ENCODE measurements around the gene FNDC3B. TPM values are rescaled to one million over a fixed set of nuclear protein-coding genes. Genes with fewer than 3 reads are reported as not detected.
A peak's percentile ranks its signal among the peaks of the same experiment; 100 is the strongest.
"Not testable (repeated sequence)": the region's sequence is repeated elsewhere in the genome, so short reads cannot be mapped to it uniquely, and the experiment has no call there.

Gene FNDC3B
- 10 to 100 TPM; 12.0 to 17.7 TPM for total RNA-seq

- peaks cover 48% of the 10 kb centered on the region for H3K4me1 Mint-ChIP-seq (ENCODE audit: low read depth)
- H3K36me3 Mint-ChIP-seq (ENCODE audit: insufficient read depth in 2 of 2) = peaks cover 3 to 4% of the 10 kb centered on the region in 2 donors
- ATAC-seq (replicated peaks in 1 of 2) (peak; percentile 91 to 95), DNase-seq (peak; percentile 92 to 94)
- H3K4me3 Mint-ChIP-seq = peak within 1 kb of the TSS; percentile 97
- H3K27ac Mint-ChIP-seq = peak within 1 kb of the TSS; percentile 97
- H3K9me3 Mint-ChIP-seq = no peaks in the 10 kb centered on the region
- no peaks in the 10 kb centered on the region for H3K27me3 Mint-ChIP-seq (ENCODE audit: low read depth)
These were observed at the start of gene FNDC3B for GRCh38 chr3:172039436-172040077. FNDC3B (plus strand) TSS chr3:172039578; CDS start chr3:172112480, 72,902 bp downstream.

- H3K9me3 Mint-ChIP-seq; H3K27me3 Mint-ChIP-seq (ENCODE audit: low read depth); H3K36me3 Mint-ChIP-seq (ENCODE audit: insufficient read depth in 2 of 2); DNase-seq; H3K4me3 Mint-ChIP-seq; H3K4me1 Mint-ChIP-seq (ENCODE audit: low read depth); ATAC-seq (replicated peaks in 1 of 2); H3K27ac Mint-ChIP-seq: not testable (repeated sequence)
These were observed 49.1 kb upstream of the FNDC3B start for GRCh38 chr3:171990239-171990638.

GRCh38 chr3:171991166-171991565, 48.2 kb upstream of the FNDC3B start:
- no peak for DNase-seq
- Mint-ChIP-seq H3K27ac (no peak overlapping the region), H3K4me3 (no peak overlapping the region), H3K27me3 (ENCODE audit: low read depth) (no peaks in the 10 kb centered on the region), H3K36me3 (ENCODE audit: insufficient read depth in 2 of 2) (peaks cover 0 to 3% of the 10 kb centered on the region in 2 donors), H3K4me1 (ENCODE audit: low read depth) (peaks cover 7% of the 10 kb centered on the region), H3K9me3 (peaks cover 2 to 4% of the 10 kb centered on the region in 2 donors)
- no peak for ATAC-seq (replicated peaks in 1 of 2)

- DNase-seq (no peak), ATAC-seq (replicated peaks in 1 of 2) (no peak)
- H3K36me3 Mint-ChIP-seq (ENCODE audit: insufficient read depth in 2 of 2) = peaks cover 0 to 4% of the 10 kb centered on the region in 2 donors
- no peak overlapping the region for H3K27ac Mint-ChIP-seq
- H3K4me3 Mint-ChIP-seq = no peak overlapping the region
- H3K9me3 Mint-ChIP-seq = peaks cover 2 to 6% of the 10 kb centered on the region in 2 donors
- no peaks in the 10 kb centered on the region for H3K27me3 Mint-ChIP-seq (ENCODE audit: low read depth)
- no peaks in the 10 kb centered on the region for H3K4me1 Mint-ChIP-seq (ENCODE audit: low read depth)
These were observed 44.5 kb upstream of the FNDC3B start for GRCh38 chr3:171994646-171995428.

GRCh38 chr3:171995486-171995885, 43.9 kb upstream of the FNDC3B start:
- Mint-ChIP-seq H3K4me1 (ENCODE audit: low read depth) (no peaks in the 10 kb centered on the region), H3K4me3 (no peak overlapping the region), H3K27ac (no peak overlapping the region), H3K36me3 (ENCODE audit: insufficient read depth in 2 of 2) (peaks cover 0 to 2% of the 10 kb centered on the region in 2 donors), H3K9me3 (peaks cover 0 to 2% of the 10 kb centered on the region in 2 donors), H3K27me3 (ENCODE audit: low read depth) (no peaks in the 10 kb centered on the region)
- no peak for ATAC-seq (replicated peaks in 1 of 2)
- no peak for DNase-seq

GRCh38 chr3:171996178-171996817, 43.1 kb upstream of the FNDC3B start:
- H3K27ac Mint-ChIP-seq = peak overlapping the region; percentile 85

GRCh38 chr3:171998731-171999130, 40.6 kb upstream of the FNDC3B start:
- not testable (repeated sequence) for DNase-seq; H3K9me3 Mint-ChIP-seq; H3K36me3 Mint-ChIP-seq (ENCODE audit: insufficient read depth in 2 of 2); ATAC-seq (replicated peaks in 1 of 2); H3K27ac Mint-ChIP-seq; H3K4me3 Mint-ChIP-seq; H3K27me3 Mint-ChIP-seq (ENCODE audit: low read depth); H3K4me1 Mint-ChIP-seq (ENCODE audit: low read depth)

More at GRCh38 chr3:171996178-171996817, 43.1 kb upstream of the FNDC3B start:
- Mint-ChIP-seq H3K4me3 (peak overlapping the region in 1 of 2 donors; percentile 7), H3K36me3 (ENCODE audit: insufficient read depth in 2 of 2) (peaks cover 0 to 2% of the 10 kb centered on the region in 2 donors), H3K4me1 (ENCODE audit: low read depth) (no peaks in the 10 kb centered on the region), H3K9me3 (peaks cover 0 to 2% of the 10 kb centered on the region in 2 donors), H3K27me3 (ENCODE audit: low read depth) (no peaks in the 10 kb centered on the region)
- ATAC-seq (replicated peaks in 1 of 2) = no peak
- no peak for DNase-seq

- not testable (repeated sequence) for H3K4me1 Mint-ChIP-seq (ENCODE audit: low read depth); DNase-seq; H3K4me3 Mint-ChIP-seq; ATAC-seq (replicated peaks in 1 of 2); H3K27ac Mint-ChIP-seq; H3K36me3 Mint-ChIP-seq (ENCODE audit: insufficient read depth in 2 of 2); H3K27me3 Mint-ChIP-seq (ENCODE audit: low read depth); H3K9me3 Mint-ChIP-seq
These were observed 37.8 kb upstream of the FNDC3B start for GRCh38 chr3:172001616-172002015.

- Mint-ChIP-seq H3K27me3 (ENCODE audit: low read depth) (no peaks in the 10 kb centered on the region), H3K27ac (no peak overlapping the region), H3K4me3 (no peak overlapping the region), H3K4me1 (ENCODE audit: low read depth) (no peaks in the 10 kb centered on the region), H3K36me3 (ENCODE audit: insufficient read depth in 2 of 2) (no peaks in the 10 kb centered on the region), H3K9me3 (peaks cover 2 to 3% of the 10 kb centered on the region in 2 donors)
- no peak for DNase-seq
- no peak for ATAC-seq (replicated peaks in 1 of 2)
These were observed 36.8 kb upstream of the FNDC3B start for GRCh38 chr3:172002512-172003078.

- ATAC-seq (replicated peaks in 1 of 2) (no peak), DNase-seq (no peak)
- Mint-ChIP-seq H3K27ac (no peak overlapping the region), H3K4me1 (ENCODE audit: low read depth) (no peaks in the 10 kb centered on the region), H3K4me3 (no peak overlapping the region), H3K9me3 (peaks cover 2 to 3% of the 10 kb centered on the region in 2 donors), H3K36me3 (ENCODE audit: insufficient read depth in 2 of 2) (no peaks in the 10 kb centered on the region), H3K27me3 (ENCODE audit: low read depth) (no peaks in the 10 kb centered on the region)
These were observed 36.2 kb upstream of the FNDC3B start for GRCh38 chr3:172003146-172003545.

GRCh38 chr3:172007065-172007370, 32.4 kb upstream of the FNDC3B start:
- H3K4me1 Mint-ChIP-seq (ENCODE audit: low read depth) = no peaks in the 10 kb centered on the region
- DNase-seq = no peak
- H3K4me3 Mint-ChIP-seq = no peak overlapping the region
- H3K36me3 Mint-ChIP-seq (ENCODE audit: insufficient read depth in 2 of 2) = no peaks in the 10 kb centered on the region
- ATAC-seq (replicated peaks in 1 of 2) = no peak
- no peaks in the 10 kb centered on the region for H3K9me3 Mint-ChIP-seq
- H3K27ac Mint-ChIP-seq = no peak overlapping the region
- H3K27me3 Mint-ChIP-seq (ENCODE audit: low read depth) = no peaks in the 10 kb centered on the region

GRCh38 chr3:172009803-172010202, 29.6 kb upstream of the FNDC3B start:
- no peak for DNase-seq
- no peaks in the 10 kb centered on the region for H3K27me3 Mint-ChIP-seq (ENCODE audit: low read depth)
- H3K27ac Mint-ChIP-seq = no peak overlapping the region
- H3K4me1 Mint-ChIP-seq (ENCODE audit: low read depth) = no peaks in the 10 kb centered on the region
- no peaks in the 10 kb centered on the region for H3K36me3 Mint-ChIP-seq (ENCODE audit: insufficient read depth in 2 of 2)
- no peaks in the 10 kb centered on the region for H3K9me3 Mint-ChIP-seq
- no peak for ATAC-seq (replicated peaks in 1 of 2)
- H3K4me3 Mint-ChIP-seq = no peak overlapping the region

- Mint-ChIP-seq H3K4me3 (no peak overlapping the region), H3K27ac (no peak overlapping the region), H3K27me3 (ENCODE audit: low read depth) (no peaks in the 10 kb centered on the region), H3K36me3 (ENCODE audit: insufficient read depth in 2 of 2) (no peaks in the 10 kb centered on the region), H3K9me3 (no peaks in the 10 kb centered on the region), H3K4me1 (ENCODE audit: low read depth) (no peaks in the 10 kb centered on the region)
- ATAC-seq (replicated peaks in 1 of 2) (no peak), DNase-seq (no peak)
These were observed 26.6 kb upstream of the FNDC3B start for GRCh38 chr3:172012775-172013174.
